SH-SY5Y (cell line): ENCODE results near the gene ETV7.

Experiments used
- GATA2 ChIP-seq: IDR thresholded peaks from 2 replicates; pipeline ENCODE4 v1.6.1; 2011; ENCODE audit warnings: mild to moderate bottlenecking, low read depth, low read length
- GATA3 ChIP-seq: IDR thresholded peaks from 2 replicates; pipeline ENCODE4 v1.6.1; 2011; ENCODE audit warnings: low read depth, mild to moderate bottlenecking, low read length, moderate library complexity

GRCh38 chr6:36375644-36376155, 11.8 kb downstream of the ETV7 start:
- TF ChIP-seq GATA3 (no peak), GATA2 (no peak)
